ENCODE measurements around the gene LRRC15.
A peak's percentile ranks its signal among the peaks of the same experiment; 100 is the strongest.

LRRC15 gene

GRCh38 chr3:194396859-194397756 lies 27.6 kb upstream of the LRRC15 start:
- H3K4me1 ChIP-seq (ENCODE audit: control insufficient read depth, low read depth, low read length): peaks cover 11% of the 10 kb centered on the region
- no peaks in the 10 kb centered on the region for H3K9me3 ChIP-seq (ENCODE audit: control insufficient read depth, low read depth, low read length)
- H3K4me3 ChIP-seq (ENCODE audit: low read length): no peak overlapping the region
- no peak overlapping the region for H3K27ac ChIP-seq (ENCODE audit: low read length)
- no peaks in the 10 kb centered on the region for H3K27me3 ChIP-seq (ENCODE audit: control insufficient read depth, insufficient read depth, low read length)
- H3K36me3 ChIP-seq (ENCODE audit: control insufficient read depth, low read depth, low read length): no peaks in the 10 kb centered on the region
- H3K9ac ChIP-seq (ENCODE audit: low read length): no peak overlapping the region

GRCh38 chr3:194396539-194396858 lies 27.0 kb upstream of the LRRC15 start:
- Histone ChIP-seq H3K4me1 (ENCODE audit: control insufficient read depth, low read depth, low read length) (peaks cover 11% of the 10 kb centered on the region), H3K27ac (ENCODE audit: low read length) (no peak overlapping the region), H3K36me3 (ENCODE audit: control insufficient read depth, low read depth, low read length) (no peaks in the 10 kb centered on the region), H3K9me3 (ENCODE audit: control insufficient read depth, low read depth, low read length) (no peaks in the 10 kb centered on the region), H3K9ac (ENCODE audit: low read length) (no peak overlapping the region), H3K27me3 (ENCODE audit: control insufficient read depth, insufficient read depth, low read length) (no peaks in the 10 kb centered on the region), H3K4me3 (ENCODE audit: low read length) (peak overlapping the region; percentile 27)

GRCh38 chr3:194395778-194396538 lies 26.4 kb upstream of the LRRC15 start:
- no peak overlapping the region for H3K9ac ChIP-seq (ENCODE audit: low read length)
- H3K27ac ChIP-seq (ENCODE audit: low read length): no peak overlapping the region
- peak overlapping the region; percentile 27 for H3K4me3 ChIP-seq (ENCODE audit: low read length)
- H3K27me3 ChIP-seq (ENCODE audit: control insufficient read depth, insufficient read depth, low read length): no peaks in the 10 kb centered on the region
- H3K36me3 ChIP-seq (ENCODE audit: control insufficient read depth, low read depth, low read length): no peaks in the 10 kb centered on the region
- H3K9me3 ChIP-seq (ENCODE audit: control insufficient read depth, low read depth, low read length): no peaks in the 10 kb centered on the region
- peaks cover 11% of the 10 kb centered on the region for H3K4me1 ChIP-seq (ENCODE audit: control insufficient read depth, low read depth, low read length)

- no peaks in the 10 kb centered on the region for H3K36me3 ChIP-seq (ENCODE audit: control insufficient read depth, low read depth, low read length)
- H3K27me3 ChIP-seq (ENCODE audit: control insufficient read depth, insufficient read depth, low read length): no peaks in the 10 kb centered on the region
- no peak overlapping the region for H3K9ac ChIP-seq (ENCODE audit: low read length)
- no peak overlapping the region for H3K4me3 ChIP-seq (ENCODE audit: low read length)
- peaks cover 11% of the 10 kb centered on the region for H3K4me1 ChIP-seq (ENCODE audit: control insufficient read depth, low read depth, low read length)
- H3K9me3 ChIP-seq (ENCODE audit: control insufficient read depth, low read depth, low read length): no peaks in the 10 kb centered on the region
- no peak overlapping the region for H3K27ac ChIP-seq (ENCODE audit: low read length)
These were observed 25.7 kb upstream of the LRRC15 start for GRCh38 chr3:194395212-194395611.

- Histone ChIP-seq H3K27me3 (ENCODE audit: control insufficient read depth, insufficient read depth, low read length) (no peaks in the 10 kb centered on the region), H3K36me3 (ENCODE audit: control insufficient read depth, low read depth, low read length) (no peaks in the 10 kb centered on the region), H3K4me1 (ENCODE audit: control insufficient read depth, low read depth, low read length) (peaks cover 11% of the 10 kb centered on the region), H3K9ac (ENCODE audit: low read length) (no peak overlapping the region), H3K9me3 (ENCODE audit: control insufficient read depth, low read depth, low read length) (no peaks in the 10 kb centered on the region), H3K27ac (ENCODE audit: low read length) (no peak overlapping the region), H3K4me3 (ENCODE audit: low read length) (no peak overlapping the region)
These were observed 23.0 kb upstream of the LRRC15 start for GRCh38 chr3:194392576-194392975.

GRCh38 chr3:194390835-194391234 lies 21.3 kb upstream of the LRRC15 start:
- no peaks in the 10 kb centered on the region for H3K27me3 ChIP-seq (ENCODE audit: control insufficient read depth, insufficient read depth, low read length)
- no peaks in the 10 kb centered on the region for H3K36me3 ChIP-seq (ENCODE audit: control insufficient read depth, low read depth, low read length)
- H3K4me3 ChIP-seq (ENCODE audit: low read length): no peak overlapping the region
- H3K4me1 ChIP-seq (ENCODE audit: control insufficient read depth, low read depth, low read length): peaks cover 2% of the 10 kb centered on the region
- H3K9ac ChIP-seq (ENCODE audit: low read length): no peak overlapping the region
- no peak overlapping the region for H3K27ac ChIP-seq (ENCODE audit: low read length)
- no peaks in the 10 kb centered on the region for H3K9me3 ChIP-seq (ENCODE audit: control insufficient read depth, low read depth, low read length)

GRCh38 chr3:194389269-194389668 lies 19.7 kb upstream of the LRRC15 start:
- H3K4me1 ChIP-seq (ENCODE audit: control insufficient read depth, low read depth, low read length): no peaks in the 10 kb centered on the region
- H3K27me3 ChIP-seq (ENCODE audit: control insufficient read depth, insufficient read depth, low read length): no peaks in the 10 kb centered on the region
- no peak overlapping the region for H3K9ac ChIP-seq (ENCODE audit: low read length)
- no peaks in the 10 kb centered on the region for H3K36me3 ChIP-seq (ENCODE audit: control insufficient read depth, low read depth, low read length)
- no peaks in the 10 kb centered on the region for H3K9me3 ChIP-seq (ENCODE audit: control insufficient read depth, low read depth, low read length)
- H3K4me3 ChIP-seq (ENCODE audit: low read length): no peak overlapping the region
- no peak overlapping the region for H3K27ac ChIP-seq (ENCODE audit: low read length)

- no peak overlapping the region for H3K9ac ChIP-seq (ENCODE audit: low read length)
- no peaks in the 10 kb centered on the region for H3K9me3 ChIP-seq (ENCODE audit: control insufficient read depth, low read depth, low read length)
- H3K27me3 ChIP-seq (ENCODE audit: control insufficient read depth, insufficient read depth, low read length): no peaks in the 10 kb centered on the region
- H3K36me3 ChIP-seq (ENCODE audit: control insufficient read depth, low read depth, low read length): no peaks in the 10 kb centered on the region
- no peak overlapping the region for H3K27ac ChIP-seq (ENCODE audit: low read length)
- H3K4me3 ChIP-seq (ENCODE audit: low read length): no peak overlapping the region
- no peaks in the 10 kb centered on the region for H3K4me1 ChIP-seq (ENCODE audit: control insufficient read depth, low read depth, low read length)
These were observed 18.4 kb upstream of the LRRC15 start for GRCh38 chr3:194387926-194388418.

- Histone ChIP-seq H3K4me1 (ENCODE audit: control insufficient read depth, low read depth, low read length) (peaks cover 6% of the 10 kb centered on the region), H3K9ac (ENCODE audit: low read length) (no peak overlapping the region), H3K9me3 (ENCODE audit: control insufficient read depth, low read depth, low read length) (no peaks in the 10 kb centered on the region), H3K27ac (ENCODE audit: low read length) (no peak overlapping the region), H3K27me3 (ENCODE audit: control insufficient read depth, insufficient read depth, low read length) (no peaks in the 10 kb centered on the region), H3K4me3 (ENCODE audit: low read length) (no peak overlapping the region), H3K36me3 (ENCODE audit: control insufficient read depth, low read depth, low read length) (no peaks in the 10 kb centered on the region)
These were observed 17.7 kb upstream of the LRRC15 start for GRCh38 chr3:194387276-194387675.

- H3K9me3 ChIP-seq (ENCODE audit: control insufficient read depth, low read depth, low read length): no peaks in the 10 kb centered on the region
- H3K4me3 ChIP-seq (ENCODE audit: low read length): no peak overlapping the region
- no peak overlapping the region for H3K9ac ChIP-seq (ENCODE audit: low read length)
- peaks cover 7% of the 10 kb centered on the region for H3K4me1 ChIP-seq (ENCODE audit: control insufficient read depth, low read depth, low read length)
- no peaks in the 10 kb centered on the region for H3K27me3 ChIP-seq (ENCODE audit: control insufficient read depth, insufficient read depth, low read length)
- no peaks in the 10 kb centered on the region for H3K36me3 ChIP-seq (ENCODE audit: control insufficient read depth, low read depth, low read length)
- no peak overlapping the region for H3K27ac ChIP-seq (ENCODE audit: low read length)
These were observed 17.1 kb upstream of the LRRC15 start for GRCh38 chr3:194386648-194387047.

- Histone ChIP-seq H3K36me3 (ENCODE audit: control insufficient read depth, low read depth, low read length) (no peaks in the 10 kb centered on the region), H3K27ac (ENCODE audit: low read length) (no peak overlapping the region), H3K27me3 (ENCODE audit: control insufficient read depth, insufficient read depth, low read length) (no peaks in the 10 kb centered on the region), H3K4me1 (ENCODE audit: control insufficient read depth, low read depth, low read length) (peaks cover 7% of the 10 kb centered on the region), H3K9me3 (ENCODE audit: control insufficient read depth, low read depth, low read length) (no peaks in the 10 kb centered on the region), H3K9ac (ENCODE audit: low read length) (no peak overlapping the region), H3K4me3 (ENCODE audit: low read length) (no peak overlapping the region)
These were observed 16.5 kb upstream of the LRRC15 start for GRCh38 chr3:194386066-194386465.

Measured in iPS-18a (cell line).